AG09319 (cell line): ENCODE measurements around the gene NKX3-2.

Experiments used
- DNase-seq: peaks from one replicate; pipeline ENCODE4 v3.0.0-alpha.2; 2010; ENCODE audit warnings: low read depth; ENCODE audit errors: extremely low read depth
- CTCF ChIP-seq: IDR thresholded peaks from 2 replicates; pipeline ENCODE4 v1.5.1; 2011; ENCODE audit warnings: low read depth, mild to moderate bottlenecking, inconsistent platforms, low read length, moderate library complexity

NKX3-2 gene

GRCh38 chr4:13543839-13544605 is at the start of gene NKX3-2:
Gene NKX3-2, minus strand, starts transcription at chr4:13544508. Its CDS starts 94 bp downstream, at chr4:13544414.
- no peak for DNase-seq
- TF ChIP-seq CTCF = no peak

- DNase-seq = no peak
- TF ChIP-seq CTCF = no peak
Observed at GRCh38 chr4:13592220-13592619, 47.9 kb upstream of the NKX3-2 start.

- no peak for TF ChIP-seq CTCF
- no peak for DNase-seq
Observed at GRCh38 chr4:13590766-13591165, 46.5 kb upstream of the NKX3-2 start.

- no peak for DNase-seq
- no peak for TF ChIP-seq CTCF
Observed at GRCh38 chr4:13588954-13589353, 44.6 kb upstream of the NKX3-2 start.

GRCh38 chr4:13584481-13584880 is 40.2 kb upstream of the NKX3-2 start:
- TF ChIP-seq CTCF = no peak

GRCh38 chr4:13580036-13580435 is 35.7 kb upstream of the NKX3-2 start:
- no peak for DNase-seq
- no peak for TF ChIP-seq CTCF

More at GRCh38 chr4:13584481-13584880, 40.2 kb upstream of the NKX3-2 start:
- DNase-seq = no peak

GRCh38 chr4:13577660-13578059 is 33.4 kb upstream of the NKX3-2 start:
- DNase-seq = no peak
- TF ChIP-seq CTCF = no peak
